BE2C (cell line): ENCODE results near the gene C1orf116.

Experiments used
- DNase-seq: peaks from one replicate; pipeline ENCODE4 v3.0.0-alpha.2; 2020
- H3K27me3 ChIP-seq: fragments of 250-450 bp; sonication (Bioruptor Pico); 2 replicates; pipeline ENCODE4 v1.5.1; 2020; ENCODE audit warnings: mild to moderate bottlenecking
- H3K36me3 ChIP-seq: fragments of 250-450 bp; sonication (Bioruptor Pico); 2 replicates; pipeline ENCODE4 v1.5.1; 2020; ENCODE audit warnings: mild to moderate bottlenecking
- H3K4me1 ChIP-seq: fragments of 250-450 bp; sonication (Bioruptor Pico); 2 replicates; pipeline ENCODE4 v1.5.1; 2020
- H3K4me3 ChIP-seq: 2 replicates; pipeline ENCODE4 v1.5.1; 2011; ENCODE audit warnings: low read depth, low read length
- H3K9me3 ChIP-seq: fragments of 250-450 bp; sonication (Bioruptor Pico); 2 replicates; pipeline ENCODE4 v1.5.1; 2020
- TF ChIP-seq, protein P1 (sequence below): IDR thresholded peaks from 2 replicates; pipeline ENCODE4 v1.5.1; 2012; ENCODE audit warnings: mild to moderate bottlenecking, low read depth, low read length

The C1orf116 gene

DNA sequence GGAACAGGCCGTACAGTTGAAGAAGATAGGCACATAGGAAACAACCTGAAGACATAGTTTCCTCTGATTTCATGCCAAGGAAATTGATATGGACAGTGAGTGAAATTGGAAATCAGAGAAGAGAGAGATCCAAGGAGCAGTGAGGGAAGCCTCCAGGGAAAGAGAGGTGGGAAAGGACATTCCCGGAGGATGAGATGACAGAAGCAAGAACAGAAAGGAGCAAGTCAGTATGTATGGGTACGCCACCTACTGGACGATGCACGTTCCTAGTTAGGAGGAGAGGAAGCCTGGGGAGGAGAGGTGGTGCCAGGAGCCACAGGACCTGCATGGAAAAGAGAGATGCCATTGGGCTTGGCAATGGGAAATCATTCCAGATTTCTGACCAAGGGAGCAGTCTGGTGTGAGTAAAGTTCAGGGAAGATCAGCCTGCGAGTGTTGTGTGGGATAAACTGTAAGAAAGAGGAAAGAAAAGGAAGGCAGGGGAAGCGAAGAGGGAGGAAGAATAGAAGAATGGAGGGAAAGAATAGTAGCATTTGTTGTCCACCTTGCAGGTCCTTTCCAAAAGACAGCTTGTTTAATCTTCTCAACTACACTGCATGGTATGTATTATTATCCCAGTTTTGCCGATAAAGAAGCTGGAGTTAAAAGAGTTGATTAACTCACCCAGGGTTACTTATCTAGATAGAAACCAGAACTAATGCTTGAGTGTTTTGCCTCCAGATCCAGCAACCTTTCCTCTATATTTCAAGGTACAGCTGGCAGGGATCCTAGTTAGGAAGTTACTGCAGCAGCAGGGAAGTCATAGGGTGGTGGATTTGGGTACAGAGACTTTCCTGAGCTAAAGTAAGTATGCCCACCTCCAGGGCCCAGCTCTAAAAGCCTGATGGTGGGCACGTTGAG, 27.4 kb downstream of the C1orf116 start:
- Histone ChIP-seq H3K4me3 (no peak overlapping the region), H3K4me1 (no peaks in the 10 kb centered on the region), H3K27me3 (peaks cover 28% of the 10 kb centered on the region), H3K36me3 (no peaks in the 10 kb centered on the region), H3K9me3 (no peaks in the 10 kb centered on the region)
- DNase-seq = peak; percentile 70
- TF ChIP-seq, protein P1, sequence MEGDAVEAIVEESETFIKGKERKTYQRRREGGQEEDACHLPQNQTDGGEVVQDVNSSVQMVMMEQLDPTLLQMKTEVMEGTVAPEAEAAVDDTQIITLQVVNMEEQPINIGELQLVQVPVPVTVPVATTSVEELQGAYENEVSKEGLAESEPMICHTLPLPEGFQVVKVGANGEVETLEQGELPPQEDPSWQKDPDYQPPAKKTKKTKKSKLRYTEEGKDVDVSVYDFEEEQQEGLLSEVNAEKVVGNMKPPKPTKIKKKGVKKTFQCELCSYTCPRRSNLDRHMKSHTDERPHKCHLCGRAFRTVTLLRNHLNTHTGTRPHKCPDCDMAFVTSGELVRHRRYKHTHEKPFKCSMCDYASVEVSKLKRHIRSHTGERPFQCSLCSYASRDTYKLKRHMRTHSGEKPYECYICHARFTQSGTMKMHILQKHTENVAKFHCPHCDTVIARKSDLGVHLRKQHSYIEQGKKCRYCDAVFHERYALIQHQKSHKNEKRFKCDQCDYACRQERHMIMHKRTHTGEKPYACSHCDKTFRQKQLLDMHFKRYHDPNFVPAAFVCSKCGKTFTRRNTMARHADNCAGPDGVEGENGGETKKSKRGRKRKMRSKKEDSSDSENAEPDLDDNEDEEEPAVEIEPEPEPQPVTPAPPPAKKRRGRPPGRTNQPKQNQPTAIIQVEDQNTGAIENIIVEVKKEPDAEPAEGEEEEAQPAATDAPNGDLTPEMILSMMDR = peak; percentile 92

DNA sequence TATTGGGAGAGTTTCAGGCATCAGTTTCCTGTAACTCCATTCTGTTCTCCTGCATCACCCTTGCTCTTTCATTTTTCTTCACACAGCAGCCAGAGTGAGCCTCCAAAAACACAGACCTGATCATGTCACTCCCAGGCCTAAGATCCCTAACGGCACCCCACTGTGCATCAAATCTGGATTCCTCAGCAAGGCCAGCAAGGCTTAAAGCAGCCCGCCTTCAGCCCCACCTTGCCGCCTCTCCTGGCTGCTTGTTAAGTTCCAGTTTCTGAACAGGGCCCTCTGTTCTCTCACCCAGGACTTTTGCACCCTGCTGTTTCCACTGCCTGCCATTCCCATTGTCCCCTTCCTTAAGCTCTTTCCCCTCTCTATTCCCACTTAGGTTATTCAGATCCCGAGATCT, 29.3 kb downstream of the C1orf116 start:
- DNase-seq = no peak
- H3K4me1 ChIP-seq = no peaks in the 10 kb centered on the region
- H3K27me3 ChIP-seq = peaks cover 27% of the 10 kb centered on the region
- TF ChIP-seq, protein P1 = no peak
- no peaks in the 10 kb centered on the region for H3K36me3 ChIP-seq
- H3K9me3 ChIP-seq = no peaks in the 10 kb centered on the region
- H3K4me3 ChIP-seq = no peak overlapping the region

DNA sequence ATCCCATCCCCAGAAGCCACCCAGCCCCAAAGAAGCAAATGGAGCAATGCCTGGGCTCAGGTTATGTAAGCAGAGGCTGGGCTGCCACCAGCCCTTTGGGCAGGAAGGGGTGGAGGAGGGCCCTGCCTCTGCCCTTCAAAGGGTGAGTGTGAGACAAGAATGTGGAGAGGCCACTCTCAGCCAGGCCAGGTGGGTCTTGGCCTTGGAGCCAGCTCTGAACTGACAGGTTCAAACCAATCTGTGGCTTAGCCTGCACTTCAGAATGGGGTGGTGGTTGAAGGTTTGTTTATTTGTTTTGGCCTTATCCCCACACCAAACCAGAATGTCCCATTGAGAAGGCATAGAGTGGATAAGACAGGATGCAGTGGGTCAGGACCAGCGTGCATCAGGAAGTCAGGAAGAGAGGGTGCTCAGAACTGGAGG, 29.8 kb downstream of the C1orf116 start:
- H3K4me1 ChIP-seq = no peaks in the 10 kb centered on the region

DNA sequence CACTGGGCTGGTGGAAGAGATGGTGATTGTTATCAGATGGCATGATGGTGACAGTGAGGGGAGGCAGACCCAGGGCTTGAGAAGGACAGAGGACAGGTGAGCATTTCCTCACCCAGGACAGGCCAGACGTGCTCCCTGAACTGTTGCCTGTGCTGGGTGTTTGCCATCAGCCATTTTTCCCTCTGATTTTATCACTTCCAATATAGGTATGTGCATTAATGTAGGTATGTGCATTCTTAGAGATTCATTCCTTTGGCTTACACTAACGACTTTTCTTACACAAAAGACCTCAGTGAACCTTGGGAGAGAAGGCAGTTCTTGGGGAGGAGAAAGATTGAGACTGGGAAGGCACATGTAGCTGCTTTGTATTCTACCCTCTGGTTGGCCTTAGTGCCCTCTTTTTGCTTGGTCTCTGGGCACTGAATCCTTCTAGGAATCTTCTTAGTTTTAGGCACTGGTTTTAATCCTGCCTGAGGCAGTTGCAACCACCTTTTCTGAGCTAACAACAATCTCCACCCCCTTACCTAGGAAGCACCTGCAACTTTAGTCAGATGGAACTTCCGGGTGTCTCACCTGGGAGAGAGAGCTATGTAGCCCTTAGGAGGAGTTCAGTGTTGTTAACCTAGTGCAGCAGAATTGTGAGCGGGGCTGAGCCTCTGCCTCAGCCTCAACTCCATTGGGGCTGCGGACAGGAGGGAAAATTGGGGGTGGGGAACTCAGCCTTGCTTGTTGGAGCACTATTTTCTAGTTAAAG, 30.9 kb downstream of the C1orf116 start:
- Histone ChIP-seq H3K9me3 (no peaks in the 10 kb centered on the region), H3K27me3 (peaks cover 28% of the 10 kb centered on the region), H3K4me3 (no peak overlapping the region), H3K4me1 (no peaks in the 10 kb centered on the region), H3K36me3 (no peaks in the 10 kb centered on the region)
- DNase-seq = no peak
- TF ChIP-seq, protein P1 = no peak

More for the DNA sequence above, 29.8 kb downstream of the C1orf116 start:
- no peak for DNase-seq
- no peaks in the 10 kb centered on the region for H3K36me3 ChIP-seq
- no peaks in the 10 kb centered on the region for H3K9me3 ChIP-seq
- H3K27me3 ChIP-seq = peaks cover 30% of the 10 kb centered on the region
- TF ChIP-seq, protein P1 = no peak
- H3K4me3 ChIP-seq = no peak overlapping the region

DNA sequence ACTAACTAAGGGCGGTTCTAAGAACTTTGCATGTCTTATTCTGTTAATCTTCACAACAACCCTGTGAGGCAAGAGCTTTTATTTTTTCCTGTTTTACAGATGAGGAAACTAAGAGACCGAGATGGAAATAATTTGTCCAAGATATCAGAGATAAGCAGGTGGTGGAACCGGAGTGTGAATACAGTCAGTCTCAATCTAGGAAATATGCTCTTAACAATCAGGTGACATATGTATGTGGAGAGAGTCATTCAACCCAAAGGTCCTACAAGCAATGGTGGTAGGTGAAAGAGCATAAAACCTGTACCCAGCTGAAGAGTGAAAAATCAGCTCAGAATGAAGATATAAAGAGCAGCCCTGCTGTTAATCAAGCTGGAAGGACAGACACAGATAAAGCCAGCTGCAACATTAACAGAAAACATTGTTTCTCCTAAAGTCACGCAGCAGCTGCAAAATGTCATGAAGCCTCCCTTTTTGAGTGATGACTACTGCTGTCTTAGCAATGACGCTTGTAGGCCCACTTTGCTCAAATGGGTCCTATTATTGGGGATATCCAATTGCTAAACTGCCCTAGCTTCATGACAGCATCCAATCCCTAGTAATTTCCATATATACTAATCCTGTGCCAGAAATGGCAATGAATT, 31.8 kb downstream of the C1orf116 start:
- peaks cover 35% of the 10 kb centered on the region for H3K27me3 ChIP-seq
- no peaks in the 10 kb centered on the region for H3K9me3 ChIP-seq
- no peaks in the 10 kb centered on the region for H3K36me3 ChIP-seq
- TF ChIP-seq, protein P1 = no peak
- no peak overlapping the region for H3K4me3 ChIP-seq
- no peaks in the 10 kb centered on the region for H3K4me1 ChIP-seq
- no peak for DNase-seq
